ENCODE data around the gene HIP1.

HIP1 gene

GRCh38 chr7:75756991-75757676, 18.4 kb upstream of the HIP1 start:
- H3K27ac Mint-ChIP-seq = no peak overlapping the region
- no peaks in the 10 kb centered on the region for H3K4me1 Mint-ChIP-seq (ENCODE audit: low read depth)
- no peaks in the 10 kb centered on the region for H3K27me3 Mint-ChIP-seq
- H3K36me3 Mint-ChIP-seq = no peaks in the 10 kb centered on the region
- no peak overlapping the region for H3K4me3 Mint-ChIP-seq
- no peaks in the 10 kb centered on the region for H3K9me3 Mint-ChIP-seq (ENCODE audit: low read depth)

DNA sequence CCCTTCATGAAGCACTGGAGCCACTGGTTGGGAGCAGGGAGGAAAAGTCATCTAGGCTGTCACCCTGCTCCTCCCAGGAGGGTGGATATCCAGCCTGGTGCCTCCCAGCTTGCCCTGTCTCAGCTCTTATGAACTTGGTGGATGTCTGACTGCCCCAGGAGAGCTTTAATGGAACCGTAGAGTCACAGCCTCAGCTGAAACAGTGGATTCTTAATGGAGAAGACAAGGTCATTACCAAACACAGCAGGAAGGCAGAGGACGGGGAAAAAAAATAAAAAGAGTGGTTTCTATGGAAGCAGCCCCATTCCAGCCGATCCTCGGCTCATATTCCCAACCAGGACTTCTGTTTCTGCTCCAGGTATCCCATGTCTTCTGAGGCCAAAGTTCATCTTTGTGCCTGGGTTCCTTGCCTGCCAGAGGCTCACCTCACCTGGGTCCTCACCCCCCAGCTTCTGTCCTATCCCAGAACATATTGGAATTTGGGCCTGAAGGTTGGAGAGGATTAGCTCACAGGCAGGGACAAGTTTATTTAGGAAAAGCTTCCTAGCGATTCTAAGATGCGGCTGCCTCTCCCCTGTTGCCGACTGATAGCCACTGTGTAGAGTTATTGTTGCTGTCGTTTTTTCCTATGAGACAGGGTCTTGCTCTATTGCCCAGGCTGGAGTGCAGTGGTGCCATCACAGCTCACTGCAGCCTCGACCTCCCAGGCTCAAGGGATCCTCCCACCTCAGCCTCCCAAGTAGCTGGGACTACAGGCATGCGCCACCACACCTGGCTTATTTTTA, 17.7 kb upstream of the HIP1 start:
- H3K27ac Mint-ChIP-seq = no peak overlapping the region
- H3K36me3 Mint-ChIP-seq = no peaks in the 10 kb centered on the region
- no peaks in the 10 kb centered on the region for H3K27me3 Mint-ChIP-seq
- no peak overlapping the region for H3K4me3 Mint-ChIP-seq
- H3K4me1 Mint-ChIP-seq (ENCODE audit: low read depth) = no peaks in the 10 kb centered on the region
- no peaks in the 10 kb centered on the region for H3K9me3 Mint-ChIP-seq (ENCODE audit: low read depth)

DNA sequence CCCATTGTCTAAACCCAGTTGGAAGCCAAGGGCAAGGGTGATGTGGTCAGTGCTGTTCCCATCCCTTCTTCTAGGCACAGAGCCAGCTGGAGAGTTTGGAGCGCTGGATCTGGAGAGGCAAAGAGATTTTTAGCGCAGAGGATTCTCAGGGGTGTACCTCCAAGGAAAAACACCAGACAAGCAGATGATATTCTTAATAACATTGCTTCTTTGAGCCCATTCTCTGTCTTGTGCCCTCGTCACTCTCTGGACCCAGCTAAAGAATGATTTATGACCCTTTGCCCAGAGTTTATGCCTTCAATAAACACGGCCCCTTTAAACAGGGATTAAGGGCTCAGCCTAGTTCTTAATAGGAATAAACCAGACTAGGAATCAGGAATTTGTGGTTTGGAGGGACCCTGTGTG, 4.7 kb upstream of the HIP1 start:
- Mint-ChIP-seq H3K36me3 (no peaks in the 10 kb centered on the region), H3K27me3 (no peaks in the 10 kb centered on the region), H3K4me1 (ENCODE audit: low read depth) (peaks cover 7% of the 10 kb centered on the region), H3K27ac (no peak overlapping the region), H3K4me3 (no peak overlapping the region), H3K9me3 (ENCODE audit: low read depth) (no peaks in the 10 kb centered on the region)

DNA sequence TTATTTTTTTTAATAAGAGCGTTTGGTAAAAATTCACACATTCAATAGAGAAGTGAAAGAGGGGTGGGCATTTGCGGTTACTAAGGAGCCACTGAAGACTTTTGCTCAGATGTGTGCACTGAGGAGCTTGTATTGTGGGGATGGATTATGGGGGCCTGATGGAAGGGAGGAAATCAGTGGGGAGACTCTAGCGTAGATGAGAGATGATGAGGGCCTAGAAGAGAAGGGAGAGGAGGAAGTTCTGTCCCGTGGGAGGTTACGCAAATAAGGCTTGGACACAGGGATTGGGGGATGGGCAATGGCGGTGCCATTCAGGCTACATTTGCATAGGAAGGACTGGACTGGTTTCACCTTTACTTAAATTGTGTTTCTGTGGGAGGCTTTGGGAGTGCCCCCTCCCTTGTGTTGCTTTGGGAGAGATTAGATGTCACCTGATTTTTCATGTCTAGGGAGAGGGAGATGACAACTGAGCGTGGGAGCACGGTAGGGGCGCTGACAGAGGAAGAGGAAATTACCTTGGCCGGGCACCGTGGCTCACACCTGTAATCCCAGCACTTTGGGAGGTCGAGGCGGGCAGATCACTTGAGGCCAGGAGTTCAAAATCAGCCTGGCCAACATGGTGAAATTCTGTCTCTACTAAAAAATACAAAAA, 2.2 kb upstream of the HIP1 start:
- H3K36me3 Mint-ChIP-seq = peaks cover 2% of the 10 kb centered on the region
- H3K27ac Mint-ChIP-seq = no peak overlapping the region
- H3K27me3 Mint-ChIP-seq = no peaks in the 10 kb centered on the region
- no peak overlapping the region for H3K4me3 Mint-ChIP-seq
- H3K9me3 Mint-ChIP-seq (ENCODE audit: low read depth) = no peaks in the 10 kb centered on the region
- H3K4me1 Mint-ChIP-seq (ENCODE audit: low read depth) = peaks cover 17% of the 10 kb centered on the region

DNA sequence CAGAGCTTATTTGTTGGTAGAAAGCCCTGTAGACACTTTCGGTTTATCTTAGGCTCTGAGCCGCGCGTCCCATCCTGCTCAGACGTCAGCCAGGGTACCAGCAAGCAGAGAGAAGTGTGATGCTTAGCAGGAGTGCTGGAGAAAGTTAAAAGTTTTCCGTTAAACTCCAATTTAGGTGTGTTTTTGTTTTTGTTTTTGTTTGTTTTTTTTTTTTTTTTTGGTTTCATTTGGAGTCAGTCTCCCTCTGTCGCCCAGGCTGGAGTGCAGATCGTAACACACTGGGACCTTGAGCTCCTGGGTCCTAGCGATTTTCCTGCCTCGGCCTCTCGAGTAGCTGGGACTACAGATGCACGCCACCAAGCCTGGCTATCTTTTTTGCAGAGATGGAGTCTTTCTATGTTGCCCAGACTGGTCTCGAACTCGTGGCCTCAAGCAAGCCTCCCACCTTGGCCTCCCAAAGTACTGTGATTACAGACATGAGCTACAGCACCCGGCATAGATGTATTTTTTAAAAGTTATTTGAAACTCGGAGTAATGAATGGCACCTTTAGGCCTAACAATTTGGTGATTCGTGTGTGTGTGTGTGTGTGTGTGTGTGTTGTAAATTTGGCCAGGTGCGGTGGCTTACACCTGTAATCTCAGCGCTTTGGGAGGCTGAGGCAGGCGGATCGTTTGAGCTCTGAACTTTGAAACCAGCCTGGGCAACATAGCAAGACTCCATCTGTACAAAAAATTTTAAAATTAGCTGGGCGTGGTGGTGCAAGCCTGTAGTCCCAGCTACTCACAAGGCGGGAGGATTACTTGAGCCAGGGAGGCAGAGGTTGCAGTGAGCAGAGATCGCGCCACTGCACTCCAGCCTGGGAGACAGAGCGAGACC, 1.3 kb upstream of the HIP1 start:
- peaks cover 2% of the 10 kb centered on the region for H3K36me3 Mint-ChIP-seq
- no peaks in the 10 kb centered on the region for H3K27me3 Mint-ChIP-seq
- H3K9me3 Mint-ChIP-seq (ENCODE audit: low read depth) = no peaks in the 10 kb centered on the region
- peaks cover 17% of the 10 kb centered on the region for H3K4me1 Mint-ChIP-seq (ENCODE audit: low read depth)
- peak overlapping the region; percentile 93 for H3K4me3 Mint-ChIP-seq
- H3K27ac Mint-ChIP-seq = peak overlapping the region; percentile 72

GRCh38 chr7:75738975-75739795, 444 bp upstream of the HIP1 start:
- Mint-ChIP-seq H3K36me3 (peaks cover 2% of the 10 kb centered on the region), H3K4me3 (peak overlapping the region; percentile 93), H3K4me1 (ENCODE audit: low read depth) (peaks cover 17% of the 10 kb centered on the region), H3K9me3 (ENCODE audit: low read depth) (no peaks in the 10 kb centered on the region), H3K27me3 (no peaks in the 10 kb centered on the region), H3K27ac (peak overlapping the region; percentile 72)

DNA sequence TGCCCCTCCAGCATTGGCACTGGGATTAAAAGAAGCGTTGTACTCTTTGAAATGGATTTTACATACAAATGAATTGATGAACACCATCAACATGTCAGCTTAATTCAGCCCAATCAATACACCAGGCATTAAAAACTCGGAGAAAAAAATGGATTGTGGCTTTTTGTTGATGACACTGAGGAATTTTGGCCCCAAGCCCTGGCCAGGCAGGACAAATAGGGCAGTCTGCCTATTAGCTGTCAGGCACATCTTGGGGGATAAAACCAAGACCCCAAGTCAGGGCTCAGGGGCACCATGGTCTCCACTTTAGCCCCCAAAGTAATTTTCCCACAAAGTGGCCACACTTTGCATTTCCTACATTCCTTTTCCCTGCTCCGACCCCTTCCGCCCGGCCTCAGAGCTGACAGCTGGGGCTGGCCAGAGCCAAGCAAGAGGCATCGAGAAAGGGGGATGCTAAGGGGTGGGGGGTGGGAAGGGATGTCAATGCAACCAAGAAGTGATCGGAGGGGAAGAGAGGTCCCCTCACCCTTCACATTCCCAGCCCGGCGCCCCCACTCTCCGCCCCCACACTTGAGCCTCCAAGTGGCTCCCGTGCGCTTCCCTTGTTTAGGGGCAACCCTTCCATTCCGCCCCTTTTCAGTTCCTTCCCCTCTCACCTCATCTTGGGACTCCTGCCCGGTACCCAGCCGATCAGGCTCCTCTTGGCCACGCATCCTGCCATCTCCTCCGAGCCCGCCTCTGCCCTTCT, 711 bp downstream of the HIP1 start:
- H3K9me3 Mint-ChIP-seq (ENCODE audit: low read depth) = no peaks in the 10 kb centered on the region
- peak overlapping the region; percentile 64 for H3K27ac Mint-ChIP-seq
- no peaks in the 10 kb centered on the region for H3K27me3 Mint-ChIP-seq
- H3K4me3 Mint-ChIP-seq = peak overlapping the region; percentile 89
- peaks cover 2% of the 10 kb centered on the region for H3K36me3 Mint-ChIP-seq
- H3K4me1 Mint-ChIP-seq (ENCODE audit: low read depth) = peaks cover 17% of the 10 kb centered on the region

- H3K27me3 Mint-ChIP-seq = no peaks in the 10 kb centered on the region
- no peak overlapping the region for H3K4me3 Mint-ChIP-seq
- H3K4me1 Mint-ChIP-seq (ENCODE audit: low read depth) = peaks cover 13% of the 10 kb centered on the region
- H3K9me3 Mint-ChIP-seq (ENCODE audit: low read depth) = no peaks in the 10 kb centered on the region
- no peak overlapping the region for H3K27ac Mint-ChIP-seq
- H3K36me3 Mint-ChIP-seq = peaks cover 2% of the 10 kb centered on the region
Measured at GRCh38 chr7:75735581-75736350, 3.0 kb downstream of the HIP1 start.

- Mint-ChIP-seq H3K27me3 (no peaks in the 10 kb centered on the region), H3K9me3 (ENCODE audit: low read depth) (no peaks in the 10 kb centered on the region), H3K27ac (no peak overlapping the region), H3K36me3 (peaks cover 2% of the 10 kb centered on the region), H3K4me3 (no peak overlapping the region), H3K4me1 (ENCODE audit: low read depth) (peaks cover 16% of the 10 kb centered on the region)
Measured at GRCh38 chr7:75734586-75735458, 3.9 kb downstream of the HIP1 start.

DNA sequence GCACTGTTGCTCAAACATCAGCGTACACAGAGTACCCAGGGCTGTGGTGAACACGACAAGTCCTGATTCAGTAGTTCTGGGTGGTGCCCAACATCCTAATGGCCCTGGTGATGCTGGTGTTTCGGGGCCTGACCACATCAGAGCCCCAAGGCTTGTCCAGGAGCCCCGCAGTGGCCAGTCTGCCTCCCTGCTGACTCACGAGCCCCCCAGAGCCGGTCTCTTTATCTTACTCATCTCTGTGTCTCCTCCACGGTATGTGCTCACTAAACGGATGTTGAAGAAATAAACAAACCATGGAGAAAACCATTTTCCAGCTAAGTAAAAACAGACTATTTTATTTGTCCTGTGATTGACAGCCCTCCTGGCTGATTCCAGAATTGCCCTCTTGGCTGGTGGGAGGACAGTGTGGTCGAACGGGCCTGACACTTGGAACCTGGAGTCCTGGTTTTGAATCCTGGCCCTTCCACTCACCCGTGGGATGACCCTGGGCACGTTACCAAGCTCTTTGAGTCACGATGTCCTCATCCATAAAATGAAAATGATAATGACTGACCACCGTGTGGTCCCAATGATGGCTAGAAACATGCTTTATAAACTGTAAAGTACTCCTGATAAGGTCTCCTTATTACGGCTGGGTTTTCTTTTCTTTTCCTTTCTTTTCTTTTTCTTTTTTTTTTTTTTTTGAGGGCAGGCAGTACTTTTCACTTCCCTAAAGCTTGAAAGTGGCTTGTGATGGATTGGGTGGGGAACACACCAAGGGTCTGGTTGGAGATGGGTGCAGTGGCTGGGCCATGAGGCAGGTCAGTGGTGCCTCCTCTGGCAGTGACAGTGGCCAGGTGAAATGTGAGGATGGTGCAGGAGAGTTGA, 5.7 kb downstream of the HIP1 start:
- H3K4me3 Mint-ChIP-seq = no peak overlapping the region
- no peaks in the 10 kb centered on the region for H3K27me3 Mint-ChIP-seq
- peaks cover 2% of the 10 kb centered on the region for H3K36me3 Mint-ChIP-seq
- no peak overlapping the region for H3K27ac Mint-ChIP-seq
- H3K9me3 Mint-ChIP-seq (ENCODE audit: low read depth) = no peaks in the 10 kb centered on the region
- peaks cover 20% of the 10 kb centered on the region for H3K4me1 Mint-ChIP-seq (ENCODE audit: low read depth)

DNA sequence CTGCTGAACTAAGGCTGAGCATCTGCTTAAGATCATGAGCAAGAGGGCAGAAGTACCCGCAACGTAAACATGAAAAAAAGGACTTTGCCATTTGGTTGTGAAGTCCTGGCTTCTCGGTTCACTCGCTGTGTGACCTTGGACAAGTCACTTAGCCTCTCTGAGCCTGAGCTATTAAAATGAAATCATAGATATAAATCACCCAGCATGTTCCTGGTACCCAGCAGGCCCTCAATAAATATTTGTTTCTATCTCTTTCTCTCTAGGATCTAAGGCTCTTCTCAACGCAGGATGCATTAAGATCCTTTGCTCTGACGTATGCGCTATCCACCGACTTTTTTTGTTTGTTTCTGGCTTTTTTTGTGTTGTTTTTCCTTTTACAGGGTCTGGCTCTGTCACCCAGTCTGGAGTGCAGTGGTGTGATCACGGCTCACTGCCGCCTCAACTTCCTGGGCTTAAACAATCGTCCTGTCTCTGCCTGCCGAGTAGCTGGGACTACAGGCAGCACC, 6.7 kb downstream of the HIP1 start:
- Mint-ChIP-seq H3K27ac (no peak overlapping the region), H3K4me3 (no peak overlapping the region), H3K4me1 (ENCODE audit: low read depth) (peaks cover 20% of the 10 kb centered on the region), H3K27me3 (no peaks in the 10 kb centered on the region), H3K9me3 (ENCODE audit: low read depth) (no peaks in the 10 kb centered on the region), H3K36me3 (peaks cover 2% of the 10 kb centered on the region)

Measured in activated naive CD8-positive, alpha-beta T cell (primary cell).